Measurements from ENCODE around the gene POLR2I. TPM values are rescaled to one million over a fixed set of nuclear protein-coding genes. Genes with fewer than 3 reads are reported as not detected.

POLR2I gene
- total and polyA plus RNA-seq, 2 of the 13 experiments (the other 11 are each of a cell fraction or from before 2014, with no cell fraction given), result 40.5 to 104 TPM

DNA sequence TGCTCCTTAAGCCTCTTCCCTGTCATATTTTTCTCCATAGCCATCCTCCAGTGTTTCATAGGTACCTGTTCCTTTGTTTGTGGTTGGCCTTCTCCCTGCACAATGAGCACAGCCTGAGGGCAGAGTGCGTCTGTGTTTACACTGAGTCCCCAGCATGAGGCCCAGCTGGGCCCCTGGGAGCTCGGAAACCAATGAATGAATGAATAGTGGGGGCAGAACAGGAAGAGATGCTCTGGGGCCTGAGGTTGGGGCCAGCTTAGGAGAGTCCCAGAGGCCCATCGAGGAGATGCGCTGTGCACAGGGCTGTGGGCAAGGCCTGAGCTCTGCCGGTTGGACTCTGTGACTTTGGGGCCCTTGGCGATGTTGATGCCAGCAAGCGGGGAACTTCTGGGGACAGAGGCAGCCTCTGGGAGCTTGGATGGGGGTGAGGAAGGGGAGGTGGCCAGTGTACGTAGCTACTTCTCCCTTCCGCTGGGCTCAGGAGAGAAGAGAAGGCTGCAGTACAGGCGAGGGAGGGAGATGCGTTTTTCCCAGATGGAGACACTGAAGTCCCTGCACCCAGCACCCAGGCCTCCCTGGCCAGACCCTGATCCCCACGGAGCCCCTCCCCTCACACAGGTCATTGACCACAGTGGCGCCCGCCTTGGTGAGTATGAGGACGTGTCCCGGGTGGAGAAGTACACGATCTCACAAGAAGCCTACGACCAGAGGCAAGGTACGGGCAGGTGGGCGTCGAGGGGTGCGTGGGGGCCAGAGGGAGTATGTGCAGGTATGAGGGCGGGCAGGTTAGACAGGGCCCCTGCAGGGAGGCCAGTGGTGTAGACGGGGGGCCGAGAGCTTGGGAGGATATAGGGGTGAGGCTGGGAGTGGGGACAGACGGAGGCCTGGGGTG lies 5.7 kb upstream of the POLR2I start (continued):
- TF ChIP-seq HMGXB3 (CRISPR knock-in tag; IDR thresholded peaks at IDR 0.05; ENCODE audit: borderline replicate concordance) (no peak), ZFX (CRISPR knock-in tag; IDR thresholded peaks at IDR 0.05; ENCODE audit: low read depth) (peak; percentile 94), ZNF687 (CRISPR knock-in tag; IDR thresholded peaks at IDR 0.05) (peak; percentile 97), ZBTB25 (CRISPR knock-in tag; IDR thresholded peaks at IDR 0.05) (no peak), ZNF34 (CRISPR knock-in tag; IDR thresholded peaks at IDR 0.05; ENCODE audit: borderline replicate concordance) (no peak), ZMYM2 (CRISPR knock-in tag; IDR thresholded peaks at IDR 0.05) (no peak), ZNF747 (CRISPR knock-in tag; IDR thresholded peaks at IDR 0.05; ENCODE audit: borderline replicate concordance) (peak; percentile 78; the same call in 1 of the 2 replicates), ZNF446 (CRISPR knock-in tag; IDR thresholded peaks at IDR 0.05) (no peak), ZNF709 (CRISPR knock-in tag; IDR thresholded peaks at IDR 0.05) (0 out of 2 replicates have a peak, but pooled peaks have one; percentile 34), TAF1 (CRISPR knock-in tag; IDR thresholded peaks at IDR 0.05) (peak; percentile 78), ZSCAN29 (CRISPR knock-in tag; conservative IDR thresholded peaks at IDR 0.05) (0 out of 2 replicates have a peak, but pooled peaks have one; percentile 44), ISL2 (CRISPR knock-in tag; IDR thresholded peaks at IDR 0.05) (peak; percentile 25; the same call in 1 of the 2 replicates), NFE2L2 (IDR thresholded peaks at IDR 0.05; ENCODE audit: low read length) (no peak), NCOA1 (CRISPR knock-in tag; IDR thresholded peaks at IDR 0.05) (0 out of 2 replicates have a peak, but pooled peaks have one; percentile 71), ZBTB38 (CRISPR knock-in tag; IDR thresholded peaks at IDR 0.05) (0 out of 2 replicates have a peak, but pooled peaks have one; percentile 5), KDM5A (IDR thresholded peaks at IDR 0.05; ENCODE audit: borderline replicate concordance, low read length) (peak; percentile 56; the same call in 1 of the 2 replicates)
- TF ChIP-seq, protein P1, sequence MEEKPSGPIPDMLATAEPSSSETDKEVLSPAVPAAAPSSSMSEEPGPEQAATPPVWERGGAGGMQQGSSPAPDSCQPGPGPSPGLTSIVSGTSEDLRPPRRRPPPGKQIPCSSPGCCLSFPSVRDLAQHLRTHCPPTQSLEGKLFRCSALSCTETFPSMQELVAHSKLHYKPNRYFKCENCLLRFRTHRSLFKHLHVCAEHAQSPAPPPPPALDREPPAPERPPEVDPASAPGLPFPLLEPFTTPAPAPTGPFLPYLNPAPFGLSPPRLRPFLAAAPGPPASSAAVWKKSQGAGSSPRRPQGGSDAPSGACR (CRISPR knock-in tag; IDR thresholded peaks at IDR 0.05), result peak; percentile 86
